Erythroblast (primary cell): ENCODE results near the gene CPNE8.

Source experiments
- GATA1 ChIP-seq: IDR thresholded peaks from 2 replicates; pipeline ENCODE4 v1.6.1; 2011; ENCODE audit warnings: low read depth, mild to moderate bottlenecking, control low read depth, low read length, moderate library complexity
- POLR2A ChIP-seq: IDR thresholded peaks from 2 replicates; pipeline ENCODE4 v1.6.1; 2011; ENCODE audit warnings: mild to moderate bottlenecking, low read length

- peak; percentile 46 for TF ChIP-seq POLR2A
- no peak for TF ChIP-seq GATA1
Measured at GRCh38 chr12:38905480-38906351, at the start of gene CPNE8.
